GM10266 (cell line): ENCODE results near the gene DNAAF9.

ENCODE experiments used
- DNase-seq: peaks from one replicate; pipeline ENCODE4 v3.0.0; 2012; ENCODE audit errors: extremely low spot score
- CTCF ChIP-seq: IDR thresholded peaks from 2 replicates; pipeline ENCODE4 v1.5.1; 2012; ENCODE audit warnings: mild to moderate bottlenecking, low read depth; ENCODE audit not compliant: control insufficient read depth, insufficient read depth; ENCODE audit errors: missing control alignments

The DNAAF9 gene

GRCh38 chr20:3404402-3404801, 3.1 kb downstream of the DNAAF9 start:
- TF ChIP-seq CTCF = no peak
- DNase-seq = no peak

GRCh38 chr20:3403741-3404140, 3.7 kb downstream of the DNAAF9 start:
- DNase-seq = no peak
- no peak for TF ChIP-seq CTCF

GRCh38 chr20:3402453-3402852, 5.0 kb downstream of the DNAAF9 start:
- no peak for TF ChIP-seq CTCF
- no peak for DNase-seq

- no peak for TF ChIP-seq CTCF
- no peak for DNase-seq
These were observed 7.0 kb downstream of the DNAAF9 start for GRCh38 chr20:3400260-3401155.

- DNase-seq = no peak
- TF ChIP-seq CTCF = no peak
These were observed 8.7 kb downstream of the DNAAF9 start for GRCh38 chr20:3398681-3399252.

- TF ChIP-seq CTCF = no peak
- no peak for DNase-seq
These were observed 11.0 kb downstream of the DNAAF9 start for GRCh38 chr20:3396492-3396891.

GRCh38 chr20:3392756-3393155, 14.7 kb downstream of the DNAAF9 start:
- TF ChIP-seq CTCF = no peak
- no peak for DNase-seq
